Fibroblast of skin of right biceps (primary cell): ENCODE data around the gene MCOLN1.
A peak's percentile ranks its signal among the peaks of the same experiment; 100 is the strongest.
"Not testable (repeated sequence)": the region's sequence is repeated elsewhere in the genome, so short reads cannot be mapped to it uniquely, and the experiment has no call there.

Source experiments
- DNase-seq: peaks from one replicate; pipeline ENCODE4 v3.0.0-alpha.2; 2013

Gene MCOLN1

GRCh38 chr19:7526059-7526929 is 3.9 kb downstream of the MCOLN1 start:
- DNase-seq, result no peak

- DNase-seq, result no peak
Measured at GRCh38 chr19:7527516-7528191, 5.2 kb downstream of the MCOLN1 start.

GRCh38 chr19:7528192-7528519 is 5.7 kb downstream of the MCOLN1 start:
- DNase-seq, result no peak

GRCh38 chr19:7528522-7529245 is 6.3 kb downstream of the MCOLN1 start:
- DNase-seq, result no peak

- DNase-seq, result no peak
Measured at GRCh38 chr19:7529246-7529600, 6.8 kb downstream of the MCOLN1 start.

GRCh38 chr19:7529610-7530490 is 7.4 kb downstream of the MCOLN1 start:
- DNase-seq, result no peak

GRCh38 chr19:7533281-7533885 is 11.0 kb downstream of the MCOLN1 start:
- DNase-seq, result peak; percentile 66

GRCh38 chr19:7533925-7534480 is 11.6 kb downstream of the MCOLN1 start:
- DNase-seq, result peak; percentile 89

- peak; percentile 83 for DNase-seq
Measured at GRCh38 chr19:7534531-7535046, 12.2 kb downstream of the MCOLN1 start.

GRCh38 chr19:7535047-7535997 is 12.9 kb downstream of the MCOLN1 start, which contains the start of gene PNPLA6:
Gene PNPLA6 (plus strand): TSS chr19:7535717. CDS start chr19:7535789, 72 bp downstream.
- DNase-seq, result peak; percentile 93

- DNase-seq, result no peak
Measured at GRCh38 chr19:7535998-7536695, 13.7 kb downstream of the MCOLN1 start.

- DNase-seq, result not testable (repeated sequence)
Measured at GRCh38 chr19:7538990-7539389, 16.6 kb downstream of the MCOLN1 start.

GRCh38 chr19:7539827-7540425 is 17.5 kb downstream of the MCOLN1 start:
- no peak for DNase-seq

GRCh38 chr19:7540761-7541474 is 18.5 kb downstream of the MCOLN1 start:
- peak; percentile 60 for DNase-seq

GRCh38 chr19:7541475-7541824 is 19.0 kb downstream of the MCOLN1 start:
- DNase-seq, result no peak

GRCh38 chr19:7541828-7542443 is 19.5 kb downstream of the MCOLN1 start:
- no peak for DNase-seq

- DNase-seq, result no peak
Measured at GRCh38 chr19:7542556-7543348, 20.3 kb downstream of the MCOLN1 start.
